WTC11 (cell line): ENCODE data around the gene CHST13.

ENCODE experiments used
- CTCF ChIP-seq: fragments of 200-600 bp; IDR thresholded peaks from 2 replicates; pipeline ENCODE4 v1.8.0; 2022; ENCODE audit warnings: antibody characterized with exemption
- IRF1 ChIP-seq: sonication (generic); formaldehyde crosslinking; IDR thresholded peaks from 2 replicates; pipeline ENCODE4 v1.8.0; 2023; ENCODE audit warnings: missing genetic modification reagents
- KAT7 ChIP-seq: sonication (generic); formaldehyde crosslinking; IDR thresholded peaks from 2 replicates; pipeline ENCODE4 v1.8.1; 2023; ENCODE audit warnings: missing genetic modification reagents, mild to moderate bottlenecking, borderline replicate concordance
- RELA ChIP-seq: sonication (generic); formaldehyde crosslinking; IDR thresholded peaks from 2 replicates; pipeline ENCODE4 v1.8.1; 2022; ENCODE audit warnings: missing genetic modification reagents, mild to moderate bottlenecking, borderline replicate concordance
- USF1 ChIP-seq: sonication (generic); formaldehyde crosslinking; IDR thresholded peaks from 2 replicates; pipeline ENCODE4 v1.8.0; 2022; ENCODE audit warnings: mild to moderate bottlenecking, missing genetic modification reagents

DNA sequence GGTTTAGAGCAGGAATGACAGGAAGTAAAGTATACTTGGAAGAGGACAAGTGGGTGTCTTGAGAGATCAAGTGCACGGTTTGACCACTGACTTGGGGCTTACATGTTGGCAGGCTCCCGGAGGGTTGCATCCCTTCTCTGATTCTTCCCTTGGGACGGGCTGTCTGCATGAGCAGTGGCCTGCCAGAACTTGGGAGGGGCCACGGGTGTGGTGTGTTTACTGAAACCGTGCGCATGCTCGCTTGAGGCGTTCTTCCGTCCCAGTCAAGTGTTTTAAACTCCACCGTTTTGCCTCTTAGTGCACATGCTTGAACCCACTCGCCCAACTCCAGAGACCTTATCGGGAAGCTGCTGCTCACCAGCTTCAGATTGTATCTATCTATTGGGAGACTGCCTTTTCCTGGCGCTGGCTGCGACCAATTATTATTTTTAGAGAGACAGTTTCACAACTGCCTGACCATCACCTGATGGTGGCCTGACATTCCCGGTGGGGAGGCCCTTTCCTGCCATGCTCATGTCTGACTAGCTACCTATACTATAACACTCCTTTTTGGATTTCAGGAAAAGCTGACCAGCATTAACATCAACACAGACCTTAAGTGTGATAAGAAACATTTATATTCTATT, 49.6 kb downstream of the CHST13 start:
- TF ChIP-seq CTCF (no peak), KAT7 (CRISPR knock-in tag) (no peak), IRF1 (CRISPR knock-in tag) (no peak), USF1 (CRISPR knock-in tag) (no peak), RELA (CRISPR knock-in tag) (no peak)
